GM06990 (cell line): ENCODE results near the gene AATK.

Experiments used
- DNase-seq: peaks from one replicate; pipeline ENCODE4 v3.0.0-alpha.2; 2011; ENCODE audit not compliant: insufficient read length; ENCODE audit errors: extremely low read depth
- H3K27me3 ChIP-seq: replicated peaks from 2 replicates; pipeline ENCODE4 v1.6.0; 2011; ENCODE audit warnings: low read length; ENCODE audit not compliant: control insufficient read depth, insufficient read depth
- H3K36me3 ChIP-seq: 2 replicates; pipeline ENCODE4 v1.5.1; 2011; ENCODE audit warnings: low read length; ENCODE audit not compliant: control insufficient read depth, insufficient read depth
- H3K4me3 ChIP-seq: replicated peaks from 2 replicates; pipeline ENCODE4 v1.5.1; 2011; ENCODE audit warnings: low read depth, mild to moderate bottlenecking, control low read depth, low read length
- TF ChIP-seq, protein P1 (sequence below): IDR thresholded peaks from 2 replicates; pipeline ENCODE4 v1.5.1; 2011; ENCODE audit warnings: low read length, control low read depth, mild to moderate bottlenecking, inconsistent platforms; ENCODE audit not compliant: insufficient read depth, poor library complexity, severe bottlenecking

AATK gene

DNA sequence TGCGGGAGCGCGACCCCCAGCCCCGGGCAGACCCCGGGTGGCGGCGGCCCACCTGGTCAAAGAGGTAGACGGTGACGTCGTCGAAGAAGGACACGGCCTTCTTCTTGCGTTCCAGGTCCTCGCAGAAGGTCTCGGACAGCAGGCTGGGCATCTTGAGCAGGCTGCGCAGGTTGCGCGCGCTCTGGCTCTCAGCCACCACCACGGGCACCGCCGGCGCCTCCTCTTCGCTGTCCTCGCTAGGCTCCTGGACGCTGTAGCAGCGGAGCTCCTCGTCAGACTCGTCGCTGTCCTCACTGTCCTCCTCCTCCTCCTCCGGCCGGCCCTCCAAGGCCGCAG is 45.9 kb downstream of the AATK start:
- DNase-seq: no peak
- Histone ChIP-seq H3K36me3 (no peaks in the 10 kb centered on the region), H3K27me3 (no peaks in the 10 kb centered on the region; the same call in 1 of the 2 replicates), H3K4me3 (no peak overlapping the region)
- TF ChIP-seq, protein P1, sequence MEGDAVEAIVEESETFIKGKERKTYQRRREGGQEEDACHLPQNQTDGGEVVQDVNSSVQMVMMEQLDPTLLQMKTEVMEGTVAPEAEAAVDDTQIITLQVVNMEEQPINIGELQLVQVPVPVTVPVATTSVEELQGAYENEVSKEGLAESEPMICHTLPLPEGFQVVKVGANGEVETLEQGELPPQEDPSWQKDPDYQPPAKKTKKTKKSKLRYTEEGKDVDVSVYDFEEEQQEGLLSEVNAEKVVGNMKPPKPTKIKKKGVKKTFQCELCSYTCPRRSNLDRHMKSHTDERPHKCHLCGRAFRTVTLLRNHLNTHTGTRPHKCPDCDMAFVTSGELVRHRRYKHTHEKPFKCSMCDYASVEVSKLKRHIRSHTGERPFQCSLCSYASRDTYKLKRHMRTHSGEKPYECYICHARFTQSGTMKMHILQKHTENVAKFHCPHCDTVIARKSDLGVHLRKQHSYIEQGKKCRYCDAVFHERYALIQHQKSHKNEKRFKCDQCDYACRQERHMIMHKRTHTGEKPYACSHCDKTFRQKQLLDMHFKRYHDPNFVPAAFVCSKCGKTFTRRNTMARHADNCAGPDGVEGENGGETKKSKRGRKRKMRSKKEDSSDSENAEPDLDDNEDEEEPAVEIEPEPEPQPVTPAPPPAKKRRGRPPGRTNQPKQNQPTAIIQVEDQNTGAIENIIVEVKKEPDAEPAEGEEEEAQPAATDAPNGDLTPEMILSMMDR: no peak

DNA sequence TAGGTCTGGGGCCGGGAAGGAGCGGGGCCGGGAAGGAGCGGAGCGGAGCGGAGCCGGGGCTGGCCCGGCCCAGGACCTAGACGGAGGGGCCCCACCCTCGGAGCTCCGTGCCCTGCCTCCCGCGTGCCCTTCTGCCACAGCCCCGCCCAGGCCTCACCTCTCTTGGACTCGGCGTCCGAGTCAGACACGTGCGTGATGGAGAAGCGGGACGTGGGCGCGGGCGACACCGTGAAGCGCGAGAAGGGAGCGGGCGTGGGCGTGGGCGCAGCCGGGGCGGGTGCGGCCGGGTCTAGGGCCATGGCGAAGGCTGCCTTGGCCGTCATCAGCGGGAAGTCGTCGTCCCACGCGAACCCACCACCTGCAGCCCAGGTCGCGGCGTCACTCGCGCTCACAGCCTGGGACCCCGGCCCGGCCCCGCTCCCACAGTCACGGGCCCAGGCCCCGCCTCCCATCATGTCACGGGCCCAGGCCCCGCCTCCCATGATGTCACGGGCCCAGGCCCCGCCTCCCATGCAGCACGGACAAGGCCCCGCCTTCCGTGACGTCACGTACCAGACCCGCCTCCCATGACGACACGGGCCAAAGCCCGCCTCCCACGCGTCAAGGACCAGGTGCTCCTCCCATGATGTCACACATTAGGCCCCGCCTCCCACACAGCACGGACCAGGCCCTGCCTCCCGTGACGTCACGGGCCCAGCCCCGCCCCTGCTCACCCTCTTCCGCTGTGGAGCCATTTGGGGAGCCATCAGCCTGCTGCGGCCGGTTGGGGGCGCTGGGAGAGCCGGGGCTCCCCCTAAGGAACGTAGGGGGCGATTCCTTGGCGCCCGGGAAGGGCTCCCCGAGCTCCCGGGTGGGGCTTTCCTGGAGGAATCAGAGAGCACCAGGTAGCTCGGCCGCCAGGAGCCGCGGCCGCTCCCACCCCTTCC is 46.5 kb downstream of the AATK start:
- H3K27me3 ChIP-seq: no peaks in the 10 kb centered on the region; the same call in 1 of the 2 replicates
- no peaks in the 10 kb centered on the region for H3K36me3 ChIP-seq
- TF ChIP-seq, protein P1: no peak
- DNase-seq: peak; percentile 78
- peak overlapping the region; percentile 43 for H3K4me3 ChIP-seq

DNA sequence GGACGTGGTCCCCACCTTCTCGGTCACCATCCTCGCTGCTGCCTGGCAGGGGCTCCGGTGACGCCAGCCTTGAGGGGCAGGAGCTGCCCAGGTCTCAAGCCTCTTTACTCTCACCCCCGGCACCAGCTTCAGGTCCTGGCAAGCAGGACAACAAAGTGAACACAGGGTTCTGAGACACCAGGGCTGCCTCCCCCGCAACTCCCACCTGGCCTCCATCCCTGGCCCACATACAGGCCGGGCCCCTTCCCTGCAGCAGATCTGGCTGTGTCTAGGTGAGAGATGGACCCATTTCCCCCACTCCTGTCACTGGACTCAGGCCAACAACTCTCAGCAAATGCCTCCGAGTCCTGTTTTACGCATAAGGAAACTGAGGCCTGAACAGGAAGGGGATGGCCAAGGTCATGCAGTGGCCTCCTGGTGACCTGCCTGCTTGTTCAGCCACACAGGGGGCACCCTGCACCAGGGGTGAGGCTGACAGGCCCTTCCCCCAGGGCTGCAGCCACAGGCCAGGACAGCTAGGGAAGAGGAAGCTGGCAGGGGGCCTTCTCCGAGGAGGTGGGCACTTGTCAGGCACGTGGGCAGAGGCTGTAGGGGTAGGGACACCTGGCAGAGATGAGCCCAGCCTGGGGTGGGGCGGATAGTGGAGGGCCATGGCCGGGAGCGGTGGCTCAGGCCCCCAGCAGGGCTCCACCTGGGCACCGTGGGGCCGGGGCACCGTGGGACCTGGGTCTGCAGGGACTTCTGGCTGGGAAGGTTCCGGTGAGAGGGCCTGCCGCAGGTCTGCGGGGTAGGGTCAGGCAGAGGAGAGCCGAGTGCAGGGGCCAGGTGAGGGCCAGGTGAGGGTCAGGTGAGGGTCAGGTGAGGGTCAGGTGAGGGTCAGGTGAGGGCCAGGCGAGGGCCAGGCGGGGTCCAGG is 47.5 kb downstream of the AATK start:
- peak overlapping the region; percentile 43; the same call in 1 of the 2 replicates for H3K4me3 ChIP-seq
- no peaks in the 10 kb centered on the region for H3K36me3 ChIP-seq
- TF ChIP-seq, protein P1: no peak
- no peak for DNase-seq
- no peaks in the 10 kb centered on the region; the same call in 1 of the 2 replicates for H3K27me3 ChIP-seq

DNA sequence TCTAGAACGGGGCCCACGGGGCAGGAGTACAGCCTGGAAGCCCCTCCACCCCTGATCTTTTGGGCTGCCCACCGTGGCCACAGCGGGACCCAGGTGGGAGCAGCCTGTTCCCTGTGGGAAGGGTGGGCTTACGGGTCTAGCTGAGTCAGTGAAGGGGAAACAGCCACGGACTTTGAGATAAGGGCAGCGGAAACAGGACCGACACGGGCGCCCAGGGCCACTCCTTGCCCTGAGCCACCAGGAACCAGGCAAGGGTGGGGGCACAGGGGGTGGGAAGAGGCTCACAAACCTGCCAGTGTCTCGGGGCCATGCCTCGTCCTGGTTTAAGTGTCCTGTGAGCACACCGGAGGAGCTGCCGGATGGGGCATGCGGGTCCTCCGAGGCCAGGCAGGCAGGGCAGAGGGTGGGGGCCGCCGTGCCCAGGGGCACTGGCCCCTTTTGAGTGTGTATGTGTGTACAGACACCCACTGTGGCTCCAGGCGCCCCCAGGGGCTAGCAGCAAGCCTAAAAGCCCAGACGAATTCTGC is 48.3 kb downstream of the AATK start:
- TF ChIP-seq, protein P1: no peak
- H3K4me3 ChIP-seq: no peak overlapping the region

DNA sequence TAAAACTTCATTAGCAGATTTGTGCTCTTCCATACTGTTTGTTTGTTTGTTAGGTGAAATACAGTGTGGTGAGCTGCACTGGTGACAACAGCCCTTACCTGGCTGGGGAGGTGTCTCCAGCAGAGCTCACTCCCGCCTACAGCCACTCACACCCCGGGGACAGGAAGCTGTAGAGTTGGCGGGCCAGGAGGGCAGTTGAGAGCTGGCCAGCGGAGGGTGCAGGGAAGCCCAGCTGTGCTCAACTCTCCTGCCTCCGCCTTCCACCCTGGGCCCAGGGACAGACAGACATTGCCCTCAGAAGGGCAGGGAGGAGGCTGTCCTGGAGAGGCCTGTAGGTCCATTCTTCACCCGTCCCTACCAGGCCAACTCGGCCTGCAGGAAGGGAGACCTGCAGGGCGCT is 49.3 kb downstream of the AATK start:
- no peak for DNase-seq
- Histone ChIP-seq H3K36me3 (no peaks in the 10 kb centered on the region), H3K27me3 (no peaks in the 10 kb centered on the region; the same call in 1 of the 2 replicates), H3K4me3 (no peak overlapping the region)
- TF ChIP-seq, protein P1: no peak

More for the DNA sequence above, 48.3 kb downstream of the AATK start:
- DNase-seq: no peak
- Histone ChIP-seq H3K36me3 (no peaks in the 10 kb centered on the region), H3K27me3 (no peaks in the 10 kb centered on the region; the same call in 1 of the 2 replicates)
